ENCODE results near the gene KRTAP5-10. TPM values are rescaled to one million over a fixed set of nuclear protein-coding genes. Genes with fewer than 3 reads are reported as not detected.
"Not testable (repeated sequence)": the region's sequence is repeated elsewhere in the genome, so short reads cannot be mapped to it uniquely, and the experiment has no call there.

KRTAP5-10 gene
- total and polyA plus RNA-seq, 4 donors = 0.15 to 0.75 TPM; not detected in 2

DNA sequence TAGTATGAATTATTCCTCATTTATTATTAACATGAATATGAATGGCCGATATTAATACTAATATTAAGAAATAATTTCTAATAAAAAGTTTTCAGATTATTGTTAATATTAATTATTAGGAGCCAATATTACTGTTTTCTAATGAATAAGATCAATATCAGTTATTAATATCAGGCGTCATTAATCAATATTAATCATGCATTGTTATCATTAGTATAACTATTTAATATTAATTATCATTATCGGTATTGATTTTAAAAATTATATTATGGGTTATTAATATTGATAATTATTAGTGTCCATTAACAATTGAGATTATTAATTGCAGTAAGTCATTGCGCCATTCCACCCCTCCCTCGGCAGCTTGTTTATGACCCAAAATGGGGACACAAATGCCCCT, 20.3 kb downstream of the KRTAP5-10 start:
- H3K36me3 ChIP-seq (ENCODE audit: control insufficient read depth in 1 of 2, insufficient read depth in 2 of 2, low read length in 1 of 2); DNase-seq; intact Hi-C loops (cut with DNase I); H3K9me3 ChIP-seq (ENCODE audit: control insufficient read depth, low read length); H3K27me3 ChIP-seq (ENCODE audit: control insufficient read depth in 1 of 2, insufficient read depth in 2 of 2, low read length in 1 of 2); H3K27ac ChIP-seq (ENCODE audit: low read depth in 1 of 2, low read length in 2 of 2); H3K4me1 ChIP-seq (ENCODE audit: control insufficient read depth in 1 of 2, insufficient read depth in 2 of 2, low read length in 2 of 2); H3K4me3 ChIP-seq (ENCODE audit: low read length in 2 of 2); ATAC-seq (ENCODE audit: low FRiP score): not testable (repeated sequence)
- WGBS, 2 donors = 90% methylated on average over 5 of the region's 5 CpGs

DNA sequence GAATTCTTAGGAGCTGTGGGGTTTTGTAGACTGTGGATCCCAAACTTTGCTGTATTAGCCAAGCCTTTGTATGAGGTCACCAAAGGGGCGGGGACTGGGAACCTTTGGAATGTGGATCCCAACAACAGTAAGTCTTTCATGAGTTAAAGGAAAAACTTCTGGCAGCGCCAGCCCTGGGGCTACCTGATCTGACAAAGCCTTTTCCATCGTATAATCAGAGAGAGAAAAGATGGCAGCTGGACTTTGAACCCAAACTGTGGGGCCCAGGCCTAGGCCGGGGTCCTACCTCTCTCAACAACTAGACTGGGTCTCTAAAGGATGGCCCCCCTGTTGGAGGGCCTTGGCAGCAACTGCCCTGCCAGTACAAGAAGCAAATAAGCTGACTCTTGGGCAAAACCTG, 23.0 kb downstream of the KRTAP5-10 start:
- intact Hi-C loops (cut with DNase I); H3K9me3 ChIP-seq (ENCODE audit: control insufficient read depth, low read length); H3K27ac ChIP-seq (ENCODE audit: low read depth in 1 of 2, low read length in 2 of 2); H3K4me3 ChIP-seq (ENCODE audit: low read length in 2 of 2); H3K4me1 ChIP-seq (ENCODE audit: control insufficient read depth in 1 of 2, insufficient read depth in 2 of 2, low read length in 2 of 2); H3K27me3 ChIP-seq (ENCODE audit: control insufficient read depth in 1 of 2, insufficient read depth in 2 of 2, low read length in 1 of 2); ATAC-seq (ENCODE audit: low FRiP score); DNase-seq; H3K36me3 ChIP-seq (ENCODE audit: control insufficient read depth in 1 of 2, insufficient read depth in 2 of 2, low read length in 1 of 2): not testable (repeated sequence)
- WGBS, 2 donors = 55 to 69% methylated on average over 4 of the region's 4 CpGs

DNA sequence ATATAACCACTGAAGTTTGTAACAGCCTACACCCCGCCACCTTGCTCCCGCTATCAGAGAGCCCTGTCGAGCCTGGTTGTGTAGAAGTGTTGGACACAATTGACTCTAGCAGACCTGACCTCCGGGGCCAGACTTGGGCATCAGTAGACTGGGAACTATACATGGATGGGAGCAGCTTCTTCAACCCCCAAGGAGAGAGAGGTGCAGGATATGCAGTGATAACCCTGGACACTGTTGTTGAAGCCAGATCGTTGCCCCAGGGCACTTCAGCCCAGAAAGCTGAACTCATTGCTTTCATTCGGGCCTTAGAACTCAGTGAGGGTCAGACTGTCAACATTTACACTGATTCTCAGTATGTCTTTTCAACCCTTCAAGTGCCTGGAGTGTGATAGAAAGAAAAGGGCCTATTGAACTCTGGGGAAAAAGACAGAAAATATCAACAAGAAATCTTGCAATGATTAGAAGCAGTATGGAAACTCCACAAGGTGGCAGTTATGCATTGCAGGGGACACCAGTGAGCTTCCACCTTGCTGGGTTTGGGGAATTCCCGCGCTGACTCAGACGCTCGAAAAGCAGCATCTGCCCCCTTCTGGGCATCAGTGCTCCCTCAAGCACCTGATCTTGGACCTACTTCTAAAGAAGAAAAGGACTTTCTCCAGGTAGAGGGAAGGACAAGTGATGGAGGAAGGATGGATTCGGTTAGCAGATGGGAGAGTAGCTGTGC, 23.6 kb downstream of the KRTAP5-10 start:
- DNase-seq; intact Hi-C loops (cut with DNase I); H3K27ac ChIP-seq (ENCODE audit: low read depth in 1 of 2, low read length in 2 of 2); H3K36me3 ChIP-seq (ENCODE audit: control insufficient read depth in 1 of 2, insufficient read depth in 2 of 2, low read length in 1 of 2); ATAC-seq (ENCODE audit: low FRiP score); H3K9me3 ChIP-seq (ENCODE audit: control insufficient read depth, low read length); H3K4me3 ChIP-seq (ENCODE audit: low read length in 2 of 2); H3K27me3 ChIP-seq (ENCODE audit: control insufficient read depth in 1 of 2, insufficient read depth in 2 of 2, low read length in 1 of 2); H3K4me1 ChIP-seq (ENCODE audit: control insufficient read depth in 1 of 2, insufficient read depth in 2 of 2, low read length in 2 of 2): not testable (repeated sequence)
- 63 to 66% methylated on average over 11 of the region's 11 CpGs for WGBS, 2 donors

DNA sequence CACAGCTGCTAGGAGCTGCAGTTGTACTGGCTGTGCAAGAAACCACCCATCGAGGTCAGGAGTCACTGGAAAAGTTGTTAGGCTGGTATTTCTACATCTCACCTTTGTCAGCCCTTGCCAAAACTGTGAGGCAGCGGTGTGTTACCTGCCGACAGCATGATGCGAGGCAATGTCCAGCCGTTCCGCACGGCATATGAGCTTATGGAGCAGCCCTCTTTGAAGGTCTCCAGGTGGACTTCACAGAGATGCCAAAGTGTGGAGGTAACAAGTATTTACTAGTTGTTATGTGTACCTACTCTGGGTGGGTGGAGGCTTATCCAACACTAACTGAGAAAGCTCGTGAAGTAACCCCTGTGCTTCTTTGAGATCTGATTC, 24.2 kb downstream of the KRTAP5-10 start:
- WGBS, 2 donors = 74 to 80% methylated on average over 7 to 8 of the region's 8 CpGs
- not testable (repeated sequence) for H3K36me3 ChIP-seq (ENCODE audit: control insufficient read depth in 1 of 2, insufficient read depth in 2 of 2, low read length in 1 of 2)

DNA sequence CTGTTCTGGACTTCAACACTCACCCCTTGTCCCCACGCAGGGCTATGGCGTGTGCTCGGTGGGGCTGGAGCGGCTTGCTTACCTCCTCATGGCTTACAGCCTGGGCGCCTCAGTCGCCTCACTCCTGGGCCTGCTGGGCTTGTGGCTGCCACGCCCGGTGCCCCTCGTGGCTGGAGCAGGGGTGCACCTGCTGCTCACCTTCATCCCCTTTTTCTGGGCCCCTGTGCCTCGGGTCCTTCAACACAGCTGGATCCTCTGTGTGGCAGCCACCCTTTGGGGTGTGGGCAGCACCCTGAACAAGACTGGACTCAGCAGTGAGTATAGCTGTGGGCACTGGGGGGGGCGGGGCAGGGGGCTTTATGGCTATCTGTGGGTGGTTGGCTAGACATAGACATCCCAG, 37.9 kb downstream of the KRTAP5-10 start:
- H3K27ac ChIP-seq (ENCODE audit: low read depth in 1 of 2, low read length in 2 of 2); H3K27me3 ChIP-seq (ENCODE audit: control insufficient read depth in 1 of 2, insufficient read depth in 2 of 2, low read length in 1 of 2); intact Hi-C loops (cut with DNase I); H3K4me3 ChIP-seq (ENCODE audit: low read length in 2 of 2); H3K4me1 ChIP-seq (ENCODE audit: control insufficient read depth in 1 of 2, insufficient read depth in 2 of 2, low read length in 2 of 2); DNase-seq; H3K9me3 ChIP-seq (ENCODE audit: control insufficient read depth, low read length); ATAC-seq (ENCODE audit: low FRiP score); H3K36me3 ChIP-seq (ENCODE audit: control insufficient read depth in 1 of 2, insufficient read depth in 2 of 2, low read length in 1 of 2): not testable (repeated sequence)
- 64 to 74% methylated on average over 6 to 11 of the region's 11 CpGs for WGBS, 2 donors

More for the DNA sequence above, 24.2 kb downstream of the KRTAP5-10 start:
- H3K27ac ChIP-seq (ENCODE audit: low read depth in 1 of 2, low read length in 2 of 2); H3K4me1 ChIP-seq (ENCODE audit: control insufficient read depth in 1 of 2, insufficient read depth in 2 of 2, low read length in 2 of 2); intact Hi-C loops (cut with DNase I); ATAC-seq (ENCODE audit: low FRiP score); DNase-seq; H3K27me3 ChIP-seq (ENCODE audit: control insufficient read depth in 1 of 2, insufficient read depth in 2 of 2, low read length in 1 of 2); H3K9me3 ChIP-seq (ENCODE audit: control insufficient read depth, low read length); H3K4me3 ChIP-seq (ENCODE audit: low read length in 2 of 2): not testable (repeated sequence)

DNA sequence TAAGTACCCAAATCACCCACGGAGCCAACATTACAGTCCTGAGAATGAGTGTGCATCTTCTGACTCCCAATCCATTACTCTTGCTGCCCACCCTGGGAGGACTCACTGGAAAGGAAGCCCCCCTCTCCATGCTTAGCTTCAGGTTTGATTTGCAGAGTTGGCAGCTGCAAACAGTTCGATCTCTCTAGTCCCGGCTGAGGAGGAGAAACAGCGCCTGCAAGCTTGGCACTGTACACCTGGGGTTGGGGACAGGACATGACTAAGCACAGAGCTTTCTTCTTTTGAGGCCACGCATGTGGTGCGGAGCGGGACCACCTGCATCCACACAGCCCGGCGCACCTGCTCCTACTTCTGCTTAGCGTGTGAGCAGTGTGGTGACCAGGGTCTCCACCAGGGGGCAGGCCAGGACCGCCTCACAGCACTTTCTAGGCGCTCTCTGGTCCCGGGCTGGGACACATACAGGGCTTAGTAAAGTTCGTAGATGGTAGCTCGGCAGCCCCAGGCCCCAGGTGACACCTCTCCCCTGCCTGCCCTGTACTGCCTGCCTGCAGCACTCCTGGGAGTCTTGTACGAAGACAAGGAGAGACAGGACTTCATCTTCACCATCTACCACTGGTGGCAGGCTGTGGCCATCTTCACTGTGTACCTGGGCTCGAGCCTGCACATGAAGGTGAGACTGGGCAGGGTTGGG, 39.6 kb downstream of the KRTAP5-10 start:
- H3K27me3 ChIP-seq (ENCODE audit: control insufficient read depth in 1 of 2, insufficient read depth in 2 of 2, low read length in 1 of 2); H3K36me3 ChIP-seq (ENCODE audit: control insufficient read depth in 1 of 2, insufficient read depth in 2 of 2, low read length in 1 of 2); ATAC-seq (ENCODE audit: low FRiP score); H3K9me3 ChIP-seq (ENCODE audit: control insufficient read depth, low read length); intact Hi-C loops (cut with DNase I); H3K4me3 ChIP-seq (ENCODE audit: low read length in 2 of 2); H3K27ac ChIP-seq (ENCODE audit: low read depth in 1 of 2, low read length in 2 of 2); DNase-seq; H3K4me1 ChIP-seq (ENCODE audit: control insufficient read depth in 1 of 2, insufficient read depth in 2 of 2, low read length in 2 of 2): not testable (repeated sequence)
- 16 to 23% methylated on average over 11 to 15 of the region's 17 CpGs for WGBS, 2 donors

DNA sequence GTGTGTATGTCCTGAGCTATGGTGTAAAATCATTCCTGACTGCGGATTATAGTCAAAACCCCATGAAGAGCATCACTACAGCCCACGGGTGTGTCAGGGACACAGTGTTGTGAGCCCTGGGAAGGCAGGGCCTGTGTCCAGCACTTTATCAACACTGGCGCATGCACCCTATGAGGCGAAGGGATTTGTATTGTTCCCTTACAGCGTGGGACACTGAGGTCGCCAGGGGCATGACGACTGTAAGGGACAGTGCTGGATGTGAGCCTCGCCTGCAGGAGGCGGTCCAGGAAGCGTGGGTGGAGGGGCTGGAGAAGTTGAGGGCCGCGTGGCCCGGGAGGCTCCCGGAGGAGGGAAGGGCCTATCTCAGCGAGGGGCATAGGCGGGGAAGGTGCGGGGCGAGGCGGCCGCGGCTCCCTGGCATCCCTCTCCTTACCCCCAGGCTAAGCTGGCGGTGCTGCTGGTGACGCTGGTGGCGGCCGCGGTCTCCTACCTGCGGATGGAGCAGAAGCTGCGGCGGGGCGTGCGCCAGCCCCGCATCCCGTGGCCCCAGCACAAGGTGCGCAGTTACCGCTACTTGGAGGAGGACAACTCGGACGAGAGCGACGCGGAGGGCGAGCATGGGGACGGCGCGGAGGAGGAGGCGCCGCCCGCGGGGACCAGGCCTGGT, 41.6 kb downstream of the KRTAP5-10 start:
- H3K9me3 ChIP-seq (ENCODE audit: control insufficient read depth, low read length); H3K36me3 ChIP-seq (ENCODE audit: control insufficient read depth in 1 of 2, insufficient read depth in 2 of 2, low read length in 1 of 2); H3K4me3 ChIP-seq (ENCODE audit: low read length in 2 of 2); H3K4me1 ChIP-seq (ENCODE audit: control insufficient read depth in 1 of 2, insufficient read depth in 2 of 2, low read length in 2 of 2); H3K27me3 ChIP-seq (ENCODE audit: control insufficient read depth in 1 of 2, insufficient read depth in 2 of 2, low read length in 1 of 2); H3K27ac ChIP-seq (ENCODE audit: low read depth in 1 of 2, low read length in 2 of 2); ATAC-seq (ENCODE audit: low FRiP score); intact Hi-C loops (cut with DNase I); DNase-seq: not testable (repeated sequence)
- WGBS, 2 donors = 7% methylated on average over 42 to 48 of the region's 48 CpGs

DNA sequence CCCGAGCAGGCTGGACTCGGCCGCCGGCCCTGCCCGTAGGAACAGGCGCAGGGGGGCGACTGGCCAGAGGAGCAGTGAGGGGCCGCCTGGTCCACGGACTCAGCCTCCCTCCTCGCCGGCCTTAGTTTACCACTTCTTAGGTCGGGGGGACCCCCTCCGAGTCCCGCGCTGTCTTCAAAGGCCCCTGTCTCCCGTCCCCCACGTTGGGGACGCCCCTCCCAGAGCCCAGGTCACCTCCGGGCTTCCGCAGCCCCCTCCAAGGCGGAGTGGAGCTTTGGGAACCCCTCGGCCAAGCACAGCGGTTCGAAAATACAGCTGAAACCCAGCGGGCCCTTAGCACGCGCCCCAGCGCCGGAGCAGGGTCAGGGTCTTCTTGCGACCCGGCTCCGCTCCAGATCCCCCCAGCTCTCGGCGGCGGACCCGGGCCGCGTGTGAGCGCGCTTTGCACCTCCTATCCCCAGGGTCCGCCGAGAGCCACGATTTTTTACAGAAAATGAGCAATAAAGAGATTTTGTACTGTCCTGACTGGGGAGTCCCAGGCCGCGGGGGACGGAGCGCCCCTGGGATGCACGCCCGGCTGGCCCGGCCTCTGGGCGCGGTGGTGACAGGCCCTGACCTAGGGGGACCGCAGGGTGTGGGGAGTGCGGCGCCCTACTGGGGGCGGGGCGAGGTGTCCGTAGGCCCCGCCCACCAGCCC, 42.3 kb downstream of the KRTAP5-10 start:
- H3K27me3 ChIP-seq (ENCODE audit: control insufficient read depth in 1 of 2, insufficient read depth in 2 of 2, low read length in 1 of 2); DNase-seq; H3K27ac ChIP-seq (ENCODE audit: low read depth in 1 of 2, low read length in 2 of 2); H3K4me3 ChIP-seq (ENCODE audit: low read length in 2 of 2); intact Hi-C loops (cut with DNase I); ATAC-seq (ENCODE audit: low FRiP score); H3K4me1 ChIP-seq (ENCODE audit: control insufficient read depth in 1 of 2, insufficient read depth in 2 of 2, low read length in 2 of 2); H3K9me3 ChIP-seq (ENCODE audit: control insufficient read depth, low read length); H3K36me3 ChIP-seq (ENCODE audit: control insufficient read depth in 1 of 2, insufficient read depth in 2 of 2, low read length in 1 of 2): not testable (repeated sequence)
- 1 to 2% methylated on average over 48 to 58 of the region's 59 CpGs for WGBS, 2 donors
